WTC11 (cell line): ENCODE measurements around the gene SFT2D1. TPM values are rescaled to one million over a fixed set of nuclear protein-coding genes. Genes with fewer than 3 reads are reported as not detected.

Source experiments
- ATAC-seq: fragments of 200-7000 bp; cut with Tn5 transposase; 2 replicates; pipeline ENCODE4 v1.10.0; 2021; ENCODE audit warnings: mild to moderate bottlenecking, moderate library complexity
- CTCF ChIA-PET: fragments of 300-600 bp; sonication (Branson Sonifier 250); formaldehyde crosslinking; loops from one replicate; lab custom pipeline; 2021; ENCODE audit warnings: antibody characterized with exemption; lab: Charles Lee
- POLR2A ChIA-PET: fragments of 350-600 bp; sonication (Branson Sonifier 250); formaldehyde crosslinking; loops from one replicate; lab custom pipeline; 2021; ENCODE audit warnings: antibody characterized with exemption; lab: Charles Lee
- DNase-seq: peaks from one replicate; pipeline ENCODE4 v3.0.0; 2021; ENCODE audit warnings: low spot score
- H3K27ac Mint-ChIP-seq: 2 replicates; pipeline ENCODE4 v1.8.0; 2021; ENCODE audit warnings: mixed read lengths
- H3K27me3 Mint-ChIP-seq: 2 replicates; pipeline ENCODE4 v1.8.0; 2021; ENCODE audit warnings: low read depth, mild to moderate bottlenecking, moderate library complexity, mixed read lengths
- H3K36me3 Mint-ChIP-seq: 2 replicates; pipeline ENCODE4 v1.8.0; 2021; ENCODE audit warnings: mixed read lengths
- H3K4me1 Mint-ChIP-seq: 2 replicates; pipeline ENCODE4 v1.8.0; 2022; ENCODE audit warnings: mixed read lengths
- H3K4me3 Mint-ChIP-seq: 2 replicates; pipeline ENCODE4 v1.8.0; 2021; ENCODE audit warnings: mild to moderate bottlenecking, moderate library complexity, mixed read lengths
- H3K9me3 Mint-ChIP-seq: 2 replicates; pipeline ENCODE4 v1.8.0; 2021; ENCODE audit warnings: mixed read lengths
- GTF2I ChIP-seq: fragments of 250-450 bp; sonication (Bioruptor Pico); conservative IDR thresholded peaks from 2 replicates; pipeline ENCODE4 v1.4.0; 2021; ENCODE audit warnings: mild to moderate bottlenecking
- HMGXB4 ChIP-seq: sonication (generic); formaldehyde crosslinking; IDR thresholded peaks from 2 replicates; pipeline ENCODE4 v1.8.1; 2023; ENCODE audit warnings: mild to moderate bottlenecking, moderate library complexity, missing genetic modification reagents
- MAX ChIP-seq: sonication (generic); formaldehyde crosslinking; IDR thresholded peaks from 2 replicates; pipeline ENCODE4 v1.8.0; 2022; ENCODE audit warnings: mild to moderate bottlenecking, missing genetic modification reagents
- MXD4 ChIP-seq: fragments of 250-450 bp; sonication (Bioruptor Pico); IDR thresholded peaks from 2 replicates; pipeline ENCODE4 v1.8.0; 2021; ENCODE audit warnings: mild to moderate bottlenecking, moderate library complexity, borderline replicate concordance
- PRDM15 ChIP-seq: sonication (generic); formaldehyde crosslinking; IDR thresholded peaks from 2 replicates; pipeline ENCODE4 v1.8.0; 2022; ENCODE audit warnings: missing genetic modification reagents
- SOX15 ChIP-seq: fragments of 250-450 bp; sonication (Bioruptor Pico); IDR thresholded peaks from 2 replicates; pipeline ENCODE4 v1.9.0; 2021; ENCODE audit warnings: mild to moderate bottlenecking
- TP53 ChIP-seq: sonication (generic); formaldehyde crosslinking; IDR thresholded peaks from 2 replicates; pipeline ENCODE4 v1.8.1; 2023; ENCODE audit warnings: mild to moderate bottlenecking, missing genetic modification reagents
- ZBTB43 ChIP-seq: sonication (generic); formaldehyde crosslinking; IDR thresholded peaks from 2 replicates; pipeline ENCODE4 v1.8.1; 2023; ENCODE audit warnings: mild to moderate bottlenecking, missing genetic modification reagents
- ZMAT4 ChIP-seq: fragments of 250-450 bp; sonication (Bioruptor Pico); IDR thresholded peaks from 2 replicates; pipeline ENCODE4 v1.9.0; 2021; ENCODE audit warnings: mild to moderate bottlenecking
- ZNF121 ChIP-seq: sonication (generic); formaldehyde crosslinking; IDR thresholded peaks from 2 replicates; pipeline ENCODE4 v1.8.0; 2023; ENCODE audit warnings: missing genetic modification reagents
- ZNF219 ChIP-seq: sonication (generic); formaldehyde crosslinking; IDR thresholded peaks from 2 replicates; pipeline ENCODE4 v1.8.0; 2023; ENCODE audit warnings: missing genetic modification reagents, mild to moderate bottlenecking, borderline replicate concordance
- ZNF317 ChIP-seq: sonication (generic); formaldehyde crosslinking; IDR thresholded peaks from 2 replicates; pipeline ENCODE4 v1.8.1; 2023; ENCODE audit warnings: low read depth, mild to moderate bottlenecking, moderate library complexity, missing genetic modification reagents, borderline replicate concordance
- ZNF416 ChIP-seq: fragments of 250-450 bp; sonication (Bioruptor Pico); IDR thresholded peaks from 2 replicates; pipeline ENCODE4 v1.9.0; 2021; ENCODE audit warnings: mild to moderate bottlenecking, inconsistent platforms
- ZNF425 ChIP-seq: fragments of 250-450 bp; sonication (Bioruptor Pico); conservative IDR thresholded peaks from 2 replicates; pipeline ENCODE4 v1.9.0; 2021; ENCODE audit warnings: mild to moderate bottlenecking
- total RNA-seq: library from RNA; stranded (reverse); gene quantifications from 3 replicates; pipeline ENCODE4 v1.2.3, GENCODE V29; 2021

Gene SFT2D1
- total RNA-seq, 1 experiment from 2014 or later = 53.1 TPM

- TF ChIP-seq PRDM15 (CRISPR knock-in tag) = no peak
- TF ChIP-seq MXD4 (CRISPR knock-in tag) = no peak
- TF ChIP-seq, all 79 proteins: peak for 0
Observed at GRCh38 chr6:166355552-166355951, 13.2 kb upstream of the SFT2D1 start (continued).

GRCh38 chr6:166354965-166355364, 12.6 kb upstream of the SFT2D1 start:
- no peaks in the 10 kb centered on the region for H3K36me3 Mint-ChIP-seq

GRCh38 chr6:166354143-166354542, 11.8 kb upstream of the SFT2D1 start:
- Mint-ChIP-seq H3K27ac (no peak overlapping the region), H3K9me3 (peaks cover 26% of the 10 kb centered on the region), H3K4me3 (no peak overlapping the region), H3K4me1 (peaks cover 14% of the 10 kb centered on the region), H3K27me3 (peaks cover 5% of the 10 kb centered on the region; the same call in 1 of the 2 replicates), H3K36me3 (peaks cover 8% of the 10 kb centered on the region)
- POLR2A ChIA-PET = no interaction called here
- DNase-seq (no peak), ATAC-seq (no peak)
- TF ChIP-seq TP53 (CRISPR knock-in tag) = no peak
- TF ChIP-seq GTF2I = no peak
- TF ChIP-seq ZNF219 = no peak
- no peak for TF ChIP-seq ZNF121
- no peak for TF ChIP-seq HMGXB4 (CRISPR knock-in tag)
- TF ChIP-seq ZNF416 (CRISPR knock-in tag) = no peak
- no peak for TF ChIP-seq ZBTB43 (CRISPR knock-in tag)
- no peak for TF ChIP-seq ZMAT4
- TF ChIP-seq, all 79 proteins: peak for 0
- CTCF ChIA-PET = no interaction called here

More at GRCh38 chr6:166354965-166355364, 12.6 kb upstream of the SFT2D1 start:
- Mint-ChIP-seq H3K4me1 (peaks cover 15% of the 10 kb centered on the region), H3K27me3 (no peaks in the 10 kb centered on the region)
- POLR2A ChIA-PET = no interaction called here
- CTCF ChIA-PET = interaction anchor here (1.1 kb wide), 1 partner anchor 27 kb away, joined by 3 read pairs; no protein-coding TSS in a partner anchor
- DNase-seq = no peak
- TF ChIP-seq MAX (CRISPR knock-in tag) (no peak), ZNF317 (CRISPR knock-in tag) (no peak), ZNF425 (CRISPR knock-in tag) (no peak), SOX15 (CRISPR knock-in tag) (no peak)
- TF ChIP-seq, all 79 proteins: peak for 0
- no peak for ATAC-seq
- H3K27ac Mint-ChIP-seq = no peak overlapping the region
- H3K9me3 Mint-ChIP-seq = peaks cover 20% of the 10 kb centered on the region
- no peak overlapping the region for H3K4me3 Mint-ChIP-seq
